ENCODE results near the gene FBXO33. TPM values are rescaled to one million over a fixed set of nuclear protein-coding genes. Genes with fewer than 3 reads are reported as not detected.

Gene FBXO33
- total RNA-seq, 1 experiment from 2014 or later: 6.6 TPM

GRCh38 chr14:39452680-39453079, 20.4 kb upstream of the FBXO33 start:
- TF ChIP-seq REST (IDR thresholded peaks at IDR 0.05; ENCODE audit: insufficient read depth in 1 of 2, low read depth in 2 of 2, low read length in 1 of 2) (no peak), TCF7L2 (IDR thresholded peaks at IDR 0.05; ENCODE audit: low read depth, low read length) (no peak), POLR2AphosphoS5 (IDR thresholded peaks at IDR 0.05; ENCODE audit: low read depth, low read length) (no peak), SIN3A (IDR thresholded peaks at IDR 0.05; ENCODE audit: borderline replicate concordance, insufficient read depth, low read depth, low read length) (no peak), CTCF (IDR thresholded peaks at IDR 0.05) (no peak)
- Histone ChIP-seq H3K27ac (ENCODE audit: low read length) (no peak overlapping the region), H3K9me3 (ENCODE audit: control insufficient read depth, insufficient read depth, low read depth, low read length) (no peaks in the 10 kb centered on the region), H3K4me3 (ENCODE audit: low read depth in 2 of 2, low read length in 2 of 2) (no peak overlapping the region), H3K4me1 (ENCODE audit: control insufficient read depth, insufficient read depth, low read length) (no peaks in the 10 kb centered on the region), H3K27me3 (ENCODE audit: control insufficient read depth, insufficient read depth, low read length) (no peaks in the 10 kb centered on the region), H3K36me3 (ENCODE audit: control insufficient read depth, insufficient read depth, low read length) (no peaks in the 10 kb centered on the region)
- ChIA-PET CTCF (no interaction called here), POLR2A (no interaction called here)
- no peak for DNase-seq (ENCODE audit: low read depth, low spot score)
- BruUV-seq (replicated peaks): no TSS peak
- intact Hi-C loops (cut with micrococcal nuclease; ENCODE audit: unreplicated experiment): no loop called here
- ATAC-seq: no peak
- in situ Hi-C loops (cut with HindIII; ENCODE audit: low pct_unique_long_range_greater_than_20kb, low sequenced_read_pairs): no loop called here

GRCh38 chr14:39451811-39452210, 19.6 kb upstream of the FBXO33 start:
- Histone ChIP-seq H3K27ac (ENCODE audit: low read length) (no peak overlapping the region), H3K36me3 (ENCODE audit: control insufficient read depth, insufficient read depth, low read length) (no peaks in the 10 kb centered on the region), H3K9me3 (ENCODE audit: control insufficient read depth, insufficient read depth, low read depth, low read length) (no peaks in the 10 kb centered on the region), H3K4me1 (ENCODE audit: control insufficient read depth, insufficient read depth, low read length) (no peaks in the 10 kb centered on the region), H3K4me3 (ENCODE audit: low read depth in 2 of 2, low read length in 2 of 2) (no peak overlapping the region), H3K27me3 (ENCODE audit: control insufficient read depth, insufficient read depth, low read length) (no peaks in the 10 kb centered on the region)
- no peak for TF ChIP-seq TCF7L2 (IDR thresholded peaks at IDR 0.05; ENCODE audit: low read depth, low read length)
- no peak for TF ChIP-seq CTCF (IDR thresholded peaks at IDR 0.05)
- no peak for TF ChIP-seq SIN3A (IDR thresholded peaks at IDR 0.05; ENCODE audit: borderline replicate concordance, insufficient read depth, low read depth, low read length)
- no peak for TF ChIP-seq POLR2AphosphoS5 (IDR thresholded peaks at IDR 0.05; ENCODE audit: low read depth, low read length)
- TF ChIP-seq REST (IDR thresholded peaks at IDR 0.05; ENCODE audit: insufficient read depth in 1 of 2, low read depth in 2 of 2, low read length in 1 of 2): no peak
- no TSS peak for BruUV-seq (replicated peaks)
- no peak for DNase-seq (ENCODE audit: low read depth, low spot score)
- no peak for ATAC-seq
- POLR2A ChIA-PET: no interaction called here
- in situ Hi-C loops (cut with HindIII; ENCODE audit: low pct_unique_long_range_greater_than_20kb, low sequenced_read_pairs) (no loop called here), intact Hi-C loops (cut with micrococcal nuclease; ENCODE audit: unreplicated experiment) (no loop called here)
- CTCF ChIA-PET: no interaction called here
